Ishikawa (cell line): ENCODE results near the gene P2RX6.

ENCODE experiments used
- CEBPB ChIP-seq: IDR thresholded peaks from 2 replicates; pipeline ENCODE4 v1.6.1; 2012
- CREB1 ChIP-seq: IDR thresholded peaks from 2 replicates; pipeline ENCODE4 v1.6.1; 2012; ENCODE audit warnings: low read depth
- EP300 ChIP-seq: IDR thresholded peaks from 2 replicates; pipeline ENCODE4 v1.6.1; 2012; ENCODE audit warnings: borderline replicate concordance
- NFIC ChIP-seq: IDR thresholded peaks from 2 replicates; pipeline ENCODE4 v1.6.1; 2012
- REST ChIP-seq: IDR thresholded peaks from 2 replicates; pipeline ENCODE4 v1.6.1; 2012; ENCODE audit warnings: low read depth, mild to moderate bottlenecking
- YY1 ChIP-seq: IDR thresholded peaks from 2 replicates; pipeline ENCODE4 v1.6.1; 2012; ENCODE audit warnings: low read depth
- TF ChIP-seq, protein P1 (sequence below): IDR thresholded peaks from 2 replicates; pipeline ENCODE4 v1.6.1; 2012

- TF ChIP-seq YY1 (no peak), EP300 (no peak), CREB1 (no peak), REST (no peak), CEBPB (no peak), NFIC (no peak)
- TF ChIP-seq, protein P1, sequence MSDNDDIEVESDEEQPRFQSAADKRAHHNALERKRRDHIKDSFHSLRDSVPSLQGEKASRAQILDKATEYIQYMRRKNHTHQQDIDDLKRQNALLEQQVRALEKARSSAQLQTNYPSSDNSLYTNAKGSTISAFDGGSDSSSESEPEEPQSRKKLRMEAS = no peak
These were observed 19.5 kb upstream of the P2RX6 start for GRCh38 chr22:20995329-20996030.
